ENCODE data around the gene PXYLP1. TPM values are rescaled to one million over a fixed set of nuclear protein-coding genes. Genes with fewer than 3 reads are reported as not detected.

PXYLP1 gene
- total RNA-seq, 2 donors from 2014 or later = 7.5 to 14.5 TPM

DNA sequence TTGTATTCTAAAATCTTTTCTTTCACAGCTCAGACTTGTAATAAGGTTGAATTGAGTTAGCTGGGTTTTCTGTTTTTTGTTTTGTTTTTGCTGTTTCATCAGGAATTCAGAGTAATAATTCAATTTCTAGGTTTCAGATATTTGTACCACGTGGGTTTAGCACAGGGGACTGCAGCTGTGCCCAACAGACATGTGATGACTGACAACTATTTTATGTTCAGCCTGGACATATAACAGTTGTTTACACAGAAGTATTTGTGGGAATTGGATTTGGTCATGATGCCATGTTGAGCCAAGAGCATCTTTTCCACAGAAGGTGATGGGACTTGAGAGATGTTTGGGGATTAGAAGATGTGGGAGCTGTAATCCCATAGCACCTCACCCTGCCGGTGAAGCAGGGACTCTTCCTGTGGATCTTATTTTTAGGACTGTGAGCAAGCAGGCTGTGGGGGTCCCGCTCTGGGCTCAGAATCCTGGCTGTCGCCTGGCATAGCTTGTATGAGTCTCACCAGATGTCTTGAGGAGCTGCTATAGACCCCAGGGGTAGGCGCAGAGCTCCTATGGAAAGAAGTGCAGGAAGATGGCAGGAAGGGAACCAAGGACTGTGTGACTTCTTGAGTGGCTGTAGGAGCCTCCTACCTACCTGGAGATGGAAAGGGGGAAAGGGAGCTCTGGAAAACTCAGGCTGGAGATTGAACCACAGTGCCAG, 23.7 kb downstream of the PXYLP1 start:
- TF ChIP-seq, protein P1, sequence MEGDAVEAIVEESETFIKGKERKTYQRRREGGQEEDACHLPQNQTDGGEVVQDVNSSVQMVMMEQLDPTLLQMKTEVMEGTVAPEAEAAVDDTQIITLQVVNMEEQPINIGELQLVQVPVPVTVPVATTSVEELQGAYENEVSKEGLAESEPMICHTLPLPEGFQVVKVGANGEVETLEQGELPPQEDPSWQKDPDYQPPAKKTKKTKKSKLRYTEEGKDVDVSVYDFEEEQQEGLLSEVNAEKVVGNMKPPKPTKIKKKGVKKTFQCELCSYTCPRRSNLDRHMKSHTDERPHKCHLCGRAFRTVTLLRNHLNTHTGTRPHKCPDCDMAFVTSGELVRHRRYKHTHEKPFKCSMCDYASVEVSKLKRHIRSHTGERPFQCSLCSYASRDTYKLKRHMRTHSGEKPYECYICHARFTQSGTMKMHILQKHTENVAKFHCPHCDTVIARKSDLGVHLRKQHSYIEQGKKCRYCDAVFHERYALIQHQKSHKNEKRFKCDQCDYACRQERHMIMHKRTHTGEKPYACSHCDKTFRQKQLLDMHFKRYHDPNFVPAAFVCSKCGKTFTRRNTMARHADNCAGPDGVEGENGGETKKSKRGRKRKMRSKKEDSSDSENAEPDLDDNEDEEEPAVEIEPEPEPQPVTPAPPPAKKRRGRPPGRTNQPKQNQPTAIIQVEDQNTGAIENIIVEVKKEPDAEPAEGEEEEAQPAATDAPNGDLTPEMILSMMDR (IDR thresholded peaks at IDR 0.05) = no peak
- Histone ChIP-seq H3K36me3 (no peaks in the 10 kb centered on the region), H3K4me1 (no peaks in the 10 kb centered on the region), H3K27me3 (no peaks in the 10 kb centered on the region), H3K4me3 (no peak overlapping the region), H3K9me3 (no peaks in the 10 kb centered on the region), H3K27ac (no peak overlapping the region)
- no peak for DNase-seq (ENCODE audit: low spot score)

DNA sequence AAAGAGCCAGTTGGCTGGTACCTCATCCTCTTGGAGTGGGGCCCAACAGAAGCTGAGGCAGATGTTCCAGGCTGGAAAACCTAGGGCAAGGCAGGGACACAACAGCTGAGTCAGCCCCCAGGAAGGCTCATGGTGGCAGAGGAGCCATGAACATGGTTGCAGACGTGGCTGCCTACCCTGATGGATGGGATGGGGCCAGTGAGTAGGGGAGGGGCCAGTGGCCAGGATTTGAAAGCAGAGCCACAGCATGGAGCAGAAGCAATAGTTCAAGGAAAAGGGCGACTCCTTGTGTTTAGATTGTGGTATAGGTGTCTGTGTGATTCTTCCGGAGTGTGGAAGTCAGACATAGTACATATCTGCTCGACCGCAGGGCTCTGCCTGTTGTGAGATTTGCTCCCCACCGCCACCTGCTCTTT, 24.2 kb downstream of the PXYLP1 start:
- Histone ChIP-seq H3K4me1 (no peaks in the 10 kb centered on the region), H3K27me3 (no peaks in the 10 kb centered on the region), H3K4me3 (no peak overlapping the region), H3K9me3 (no peaks in the 10 kb centered on the region), H3K27ac (no peak overlapping the region), H3K36me3 (no peaks in the 10 kb centered on the region)
- no peak for DNase-seq (ENCODE audit: low spot score)
- TF ChIP-seq, protein P1 (IDR thresholded peaks at IDR 0.05) = peak in 1 of 2 donors; percentile 42

DNA sequence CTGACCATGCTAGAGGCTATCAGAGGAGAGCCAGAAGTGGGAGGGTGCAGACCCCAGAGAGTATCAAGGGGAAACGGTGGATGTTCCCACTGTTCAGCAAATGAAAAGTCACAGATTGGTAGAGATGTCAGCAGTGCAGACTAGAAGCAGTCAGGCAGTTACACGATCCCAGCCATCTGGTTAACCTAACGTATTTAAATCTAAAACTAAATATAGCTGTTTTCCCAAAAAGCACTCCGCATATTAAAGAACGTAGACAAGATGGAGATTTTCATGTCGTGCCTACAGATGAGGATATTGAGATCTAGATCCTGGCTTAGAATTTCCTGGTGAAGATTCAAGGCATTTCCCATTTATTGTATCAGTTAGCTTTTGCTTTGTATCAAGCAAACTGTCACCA, 25.2 kb downstream of the PXYLP1 start:
- no peak for DNase-seq (ENCODE audit: low spot score)
- no peaks in the 10 kb centered on the region for H3K4me1 ChIP-seq
- no peak overlapping the region for H3K4me3 ChIP-seq
- no peaks in the 10 kb centered on the region for H3K9me3 ChIP-seq
- H3K36me3 ChIP-seq = no peaks in the 10 kb centered on the region
- H3K27me3 ChIP-seq = no peaks in the 10 kb centered on the region
- no peak overlapping the region for H3K27ac ChIP-seq
- TF ChIP-seq, protein P1 (IDR thresholded peaks at IDR 0.05) = no peak

DNA sequence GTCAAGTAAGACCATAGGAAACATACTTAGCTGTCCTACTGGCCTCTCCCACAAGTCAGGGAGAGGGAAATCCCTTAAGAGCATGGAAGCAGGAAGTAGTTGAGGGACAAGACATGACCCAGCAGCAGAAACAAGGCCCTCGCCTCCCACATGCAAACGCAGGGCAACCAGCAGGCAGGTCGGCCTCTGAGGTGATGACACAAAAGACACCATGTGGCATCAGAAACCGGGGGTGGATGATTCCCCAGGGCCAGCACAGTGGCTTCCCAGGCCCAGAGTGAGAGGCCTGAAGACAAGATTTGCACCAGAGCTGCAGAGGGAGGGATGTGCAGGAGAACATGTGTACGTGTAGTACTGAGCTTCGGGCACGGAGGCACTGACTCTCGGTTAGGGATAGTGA, 26.3 kb downstream of the PXYLP1 start:
- Histone ChIP-seq H3K36me3 (no peaks in the 10 kb centered on the region), H3K4me3 (no peak overlapping the region), H3K27ac (no peak overlapping the region), H3K27me3 (no peaks in the 10 kb centered on the region), H3K9me3 (no peaks in the 10 kb centered on the region), H3K4me1 (no peaks in the 10 kb centered on the region)
- no peak for DNase-seq (ENCODE audit: low spot score)
- TF ChIP-seq, protein P1 (IDR thresholded peaks at IDR 0.05) = no peak

DNA sequence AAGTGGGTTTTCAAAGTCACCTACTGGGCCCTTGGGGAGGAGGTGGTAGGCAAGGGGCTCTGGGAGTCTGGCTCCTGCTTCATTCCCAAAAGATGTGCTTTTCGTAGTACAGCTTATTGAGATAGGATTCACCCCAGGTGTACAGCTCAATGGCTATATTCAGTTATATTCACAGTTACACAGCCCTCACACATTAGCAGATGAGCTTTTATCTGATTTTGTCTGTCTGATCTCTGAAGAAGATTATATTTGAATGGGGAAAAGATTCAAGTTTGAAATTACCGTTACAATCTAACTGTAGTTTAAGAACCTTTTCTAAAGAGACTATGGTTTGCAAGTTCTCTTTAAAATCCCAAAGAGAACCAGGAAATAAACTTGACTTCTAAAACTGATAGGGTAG, 27.3 kb downstream of the PXYLP1 start:
- Histone ChIP-seq H3K4me3 (no peak overlapping the region), H3K36me3 (no peaks in the 10 kb centered on the region), H3K27ac (no peak overlapping the region), H3K27me3 (no peaks in the 10 kb centered on the region), H3K4me1 (no peaks in the 10 kb centered on the region), H3K9me3 (no peaks in the 10 kb centered on the region)
- TF ChIP-seq, protein P1 (IDR thresholded peaks at IDR 0.05) = no peak
- no peak for DNase-seq (ENCODE audit: low spot score)
